ENCODE measurements around the gene TOMM7.

TOMM7 gene

GRCh38 chr7:22865602-22865960 is 42.9 kb upstream of the TOMM7 start:
- H3K27ac ChIP-seq (replicated peaks), result no peak overlapping the region

GRCh38 chr7:22864855-22865601 is 42.4 kb upstream of the TOMM7 start:
- Histone ChIP-seq H3K27ac (replicated peaks) (no peak overlapping the region), H3K4me3 (replicated peaks; ENCODE audit: insufficient read depth, low read length) (no peak overlapping the region), H3K27me3 (ENCODE audit: insufficient read depth, poor library complexity, severe bottlenecking) (no peaks in the 10 kb centered on the region)
- DNase-seq (ENCODE audit: low read depth in 1 of 2, low spot score in 1 of 2), result no peak
- TF ChIP-seq REST (IDR thresholded peaks at IDR 0.05; ENCODE audit: insufficient replicate concordance, low read depth) (no peak), CTCF (IDR thresholded peaks at IDR 0.05; ENCODE audit: insufficient read depth, low read length) (no peak)

More at GRCh38 chr7:22865602-22865960, 42.9 kb upstream of the TOMM7 start:
- Histone ChIP-seq H3K4me3 (replicated peaks; ENCODE audit: insufficient read depth, low read length) (no peak overlapping the region), H3K27me3 (ENCODE audit: insufficient read depth, poor library complexity, severe bottlenecking) (no peaks in the 10 kb centered on the region)
- no peak for TF ChIP-seq POLR2AphosphoS5 (IDR thresholded peaks at IDR 0.05; ENCODE audit: low read depth)
- no peak for TF ChIP-seq CTCF (IDR thresholded peaks at IDR 0.05; ENCODE audit: insufficient read depth, low read length)
- no peak for TF ChIP-seq REST (IDR thresholded peaks at IDR 0.05; ENCODE audit: insufficient replicate concordance, low read depth)
- no peak for TF ChIP-seq GABPA (IDR thresholded peaks at IDR 0.05; ENCODE audit: low read depth)
- DNase-seq (ENCODE audit: low read depth in 1 of 2, low spot score in 1 of 2), result no peak

GRCh38 chr7:22864301-22864700 is 41.7 kb upstream of the TOMM7 start:
- Histone ChIP-seq H3K4me3 (replicated peaks; ENCODE audit: insufficient read depth, low read length) (no peak overlapping the region), H3K27ac (replicated peaks) (no peak overlapping the region), H3K27me3 (ENCODE audit: insufficient read depth, poor library complexity, severe bottlenecking) (no peaks in the 10 kb centered on the region)
- no peak; the same call in 1 of the 2 replicates for TF ChIP-seq POLR2AphosphoS5 (IDR thresholded peaks at IDR 0.05; ENCODE audit: low read depth)
- no peak for TF ChIP-seq SPI1 (IDR thresholded peaks at IDR 0.05; ENCODE audit: borderline replicate concordance, low read depth)
- no peak for TF ChIP-seq GABPA (IDR thresholded peaks at IDR 0.05; ENCODE audit: low read depth)
- no peak for TF ChIP-seq REST (IDR thresholded peaks at IDR 0.05; ENCODE audit: insufficient replicate concordance, low read depth)
- TF ChIP-seq CTCF (IDR thresholded peaks at IDR 0.05; ENCODE audit: insufficient read depth, low read length), result no peak
- DNase-seq (ENCODE audit: low read depth in 1 of 2, low spot score in 1 of 2), result no peak
